MM.1S (cell line): ENCODE results near the gene SYVN1.

Experiments
- DNase-seq: peaks from one replicate; pipeline ENCODE4 v3.0.0-alpha.2; 2015
- H2AFZ ChIP-seq: fragments of 300-600 bp; sonication (generic); 2 replicates; pipeline ENCODE4 v1.6.0; 2016; ENCODE audit warnings: antibody characterized with exemption, low read length
- H3F3A ChIP-seq: fragments of 300-600 bp; sonication (generic); 2 replicates; pipeline ENCODE4 v1.6.1; 2016; ENCODE audit warnings: mild to moderate bottlenecking, antibody characterized with exemption, low read length, moderate library complexity, mixed read lengths; ENCODE audit not compliant: insufficient read depth
- H3K27ac ChIP-seq: fragments of 300-600 bp; sonication (generic); 2 replicates; pipeline ENCODE4 v1.5.1; 2016; ENCODE audit warnings: mild to moderate bottlenecking, low read length
- H3K27me3 ChIP-seq: fragments of 300-600 bp; sonication (generic); replicated peaks from 2 replicates; pipeline ENCODE4 v1.6.0; 2016; ENCODE audit warnings: low read length; ENCODE audit not compliant: insufficient read depth
- H3K36me3 ChIP-seq: fragments of 300-600 bp; sonication (generic); replicated peaks from 2 replicates; pipeline ENCODE4 v1.6.1; 2016; ENCODE audit warnings: mild to moderate bottlenecking, low read length, mixed read lengths; ENCODE audit not compliant: insufficient read depth
- H3K4me1 ChIP-seq: fragments of 300-600 bp; sonication (generic); 2 replicates; pipeline ENCODE4 v1.6.1; 2016; ENCODE audit warnings: low read length, mixed read lengths
- H3K4me2 ChIP-seq: fragments of 300-600 bp; sonication (generic); 2 replicates; pipeline ENCODE4 v1.6.0; 2016; ENCODE audit warnings: low read depth, low read length
- H3K4me3 ChIP-seq: fragments of 300-600 bp; sonication (generic); 2 replicates; pipeline ENCODE4 v1.5.1; 2016; ENCODE audit warnings: low read length, mixed read lengths
- H3K79me2 ChIP-seq: fragments of 300-600 bp; sonication (generic); 2 replicates; pipeline ENCODE4 v1.6.1; 2016; ENCODE audit warnings: mixed run types, low read length, mixed read lengths
- H3K9ac ChIP-seq: fragments of 300-600 bp; sonication (generic); 2 replicates; pipeline ENCODE4 v1.6.1; 2016; ENCODE audit warnings: low read length, mixed read lengths
- H3K9me2 ChIP-seq: fragments of 300-600 bp; sonication (generic); replicated peaks from 2 replicates; pipeline ENCODE4 v1.6.1; 2016; ENCODE audit warnings: mild to moderate bottlenecking, low read length, mixed read lengths; ENCODE audit not compliant: insufficient read depth
- H3K9me3 ChIP-seq: fragments of 300-600 bp; sonication (generic); replicated peaks from 2 replicates; pipeline ENCODE4 v1.6.1; 2016; ENCODE audit warnings: mild to moderate bottlenecking, low read length, mixed read lengths; ENCODE audit not compliant: insufficient read depth
- H4K20me1 ChIP-seq: fragments of 300-600 bp; sonication (generic); 2 replicates; pipeline ENCODE4 v1.6.1; 2016; ENCODE audit warnings: mild to moderate bottlenecking, low read length, moderate library complexity, mixed read lengths; ENCODE audit not compliant: insufficient read depth
- EZH2 ChIP-seq: fragments of 300-600 bp; sonication (generic); optimal IDR thresholded peaks from 2 replicates; pipeline ENCODE3; 2017; ENCODE audit warnings: low read depth, mild to moderate bottlenecking, antibody characterized with exemption, low read length, mixed read lengths
- EZH2phosphoT487 ChIP-seq: fragments of 300-600 bp; sonication (generic); IDR thresholded peaks from 2 replicates; pipeline ENCODE4 v1.6.1; 2018; ENCODE audit warnings: antibody characterized with exemption, low read length
- TF ChIP-seq, protein P1 (sequence below): fragments of 300-600 bp; sonication (generic); IDR thresholded peaks from 2 replicates; pipeline ENCODE4 v1.5.1; 2016; ENCODE audit warnings: antibody characterized with exemption, low read length, mixed read lengths

SYVN1 gene

DNA sequence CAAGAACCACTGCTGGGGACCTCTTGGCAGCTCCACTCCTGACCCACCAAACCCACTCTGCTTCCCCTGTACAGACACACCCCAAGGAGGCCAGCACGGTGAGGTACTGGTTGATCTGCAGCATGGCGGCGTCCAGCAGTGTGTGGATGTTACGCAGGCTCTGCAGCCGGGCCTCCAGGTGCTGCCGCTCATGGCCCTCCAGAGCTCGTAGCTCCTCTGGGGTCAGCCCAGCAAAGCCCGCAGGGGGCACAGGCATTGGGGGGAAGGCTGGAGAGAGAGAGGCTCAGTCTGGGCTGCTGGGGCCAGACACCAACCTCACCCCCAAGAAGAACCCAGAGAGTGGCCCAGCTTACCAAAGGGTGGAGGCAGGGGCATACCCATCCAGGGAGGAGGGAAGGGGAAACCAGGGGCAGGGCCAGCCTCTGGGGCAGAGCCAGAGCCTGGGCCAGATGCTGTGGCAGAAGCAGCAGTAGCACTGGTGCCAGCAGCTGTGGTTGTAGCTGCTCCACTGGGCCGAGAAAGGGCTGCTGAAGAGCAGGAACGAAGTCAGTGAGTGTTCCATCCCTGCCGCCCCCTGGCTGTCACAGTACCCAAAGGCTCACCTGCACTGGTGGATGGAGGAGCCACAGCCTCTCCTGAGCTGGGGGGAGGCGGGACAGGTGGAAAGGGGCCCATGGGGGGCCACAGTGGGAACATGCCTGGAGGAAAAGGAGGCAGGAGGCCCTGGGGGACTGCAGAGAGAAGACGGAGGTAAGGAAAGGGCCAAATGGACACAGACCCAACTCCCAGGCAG lies 4.5 kb downstream of the SYVN1 start:
- Histone ChIP-seq H3K9me3 (no peaks in the 10 kb centered on the region), H3K27ac (no peak overlapping the region), H3K4me2 (no peak overlapping the region), H3K4me3 (no peak overlapping the region), H3K27me3 (no peaks in the 10 kb centered on the region), H3K79me2 (peaks cover 74% of the 10 kb centered on the region), H4K20me1 (no peaks in the 10 kb centered on the region), H3K4me1 (peaks cover 15% of the 10 kb centered on the region), H3F3A (peaks cover 69% of the 10 kb centered on the region), H3K9ac (no peak overlapping the region), H2AFZ (no peak overlapping the region), H3K9me2 (no peaks in the 10 kb centered on the region), H3K36me3 (peaks cover 19% of the 10 kb centered on the region)
- no peak for DNase-seq
- TF ChIP-seq EZH2 (no peak), EZH2phosphoT487 (no peak)
- TF ChIP-seq, protein P1, sequence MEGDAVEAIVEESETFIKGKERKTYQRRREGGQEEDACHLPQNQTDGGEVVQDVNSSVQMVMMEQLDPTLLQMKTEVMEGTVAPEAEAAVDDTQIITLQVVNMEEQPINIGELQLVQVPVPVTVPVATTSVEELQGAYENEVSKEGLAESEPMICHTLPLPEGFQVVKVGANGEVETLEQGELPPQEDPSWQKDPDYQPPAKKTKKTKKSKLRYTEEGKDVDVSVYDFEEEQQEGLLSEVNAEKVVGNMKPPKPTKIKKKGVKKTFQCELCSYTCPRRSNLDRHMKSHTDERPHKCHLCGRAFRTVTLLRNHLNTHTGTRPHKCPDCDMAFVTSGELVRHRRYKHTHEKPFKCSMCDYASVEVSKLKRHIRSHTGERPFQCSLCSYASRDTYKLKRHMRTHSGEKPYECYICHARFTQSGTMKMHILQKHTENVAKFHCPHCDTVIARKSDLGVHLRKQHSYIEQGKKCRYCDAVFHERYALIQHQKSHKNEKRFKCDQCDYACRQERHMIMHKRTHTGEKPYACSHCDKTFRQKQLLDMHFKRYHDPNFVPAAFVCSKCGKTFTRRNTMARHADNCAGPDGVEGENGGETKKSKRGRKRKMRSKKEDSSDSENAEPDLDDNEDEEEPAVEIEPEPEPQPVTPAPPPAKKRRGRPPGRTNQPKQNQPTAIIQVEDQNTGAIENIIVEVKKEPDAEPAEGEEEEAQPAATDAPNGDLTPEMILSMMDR: no peak

DNA sequence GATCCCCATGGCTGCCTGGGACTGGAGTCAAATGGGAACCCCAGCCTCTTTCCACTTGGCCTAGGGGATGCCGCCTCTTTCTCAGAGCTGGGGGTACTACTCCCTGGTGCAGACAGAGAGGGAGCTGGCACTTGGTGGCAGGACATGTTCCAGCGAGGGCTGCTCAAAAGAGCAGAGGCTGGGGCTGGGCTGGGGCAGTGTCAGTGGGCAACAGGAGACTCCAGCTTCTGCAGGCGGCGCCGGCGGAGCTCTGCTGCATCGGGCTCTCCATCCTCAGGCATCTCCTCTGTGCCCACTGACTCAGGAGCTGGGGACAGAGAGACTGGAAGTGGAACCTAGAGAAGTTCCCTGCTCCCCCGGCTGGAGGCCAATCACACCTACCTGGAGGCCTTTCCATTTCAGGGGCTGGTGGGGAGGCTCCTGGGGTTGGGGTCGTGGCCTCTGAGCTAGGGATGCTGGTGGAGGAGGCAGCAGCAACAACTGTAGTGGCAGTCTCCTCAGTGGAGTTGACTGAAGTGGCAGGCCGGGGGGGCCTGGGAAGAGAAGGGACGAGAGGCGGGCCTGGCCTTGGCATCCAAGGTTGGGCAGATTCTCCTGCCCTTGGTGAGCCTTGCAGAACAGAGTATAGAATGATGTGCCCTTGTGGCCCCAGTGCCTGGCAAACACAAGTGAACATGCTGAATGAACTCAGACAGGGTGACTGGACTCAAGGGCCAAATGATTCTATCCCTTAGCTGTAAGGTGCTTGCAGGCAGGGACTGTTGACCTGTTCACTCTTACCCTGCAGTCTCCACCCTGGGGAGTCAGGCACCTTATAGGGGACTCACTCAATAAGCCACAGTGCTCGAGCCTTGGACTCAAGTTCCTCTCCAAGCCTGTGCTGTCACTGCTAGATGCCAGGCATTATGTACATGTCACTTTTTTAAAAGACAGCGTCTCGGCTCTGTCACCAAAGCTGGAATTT lies 5.9 kb downstream of the SYVN1 start:
- DNase-seq: no peak
- Histone ChIP-seq H3K9me3 (no peaks in the 10 kb centered on the region), H3K36me3 (peaks cover 19% of the 10 kb centered on the region), H4K20me1 (no peaks in the 10 kb centered on the region), H3K9me2 (no peaks in the 10 kb centered on the region), H3K4me2 (no peak overlapping the region), H3K9ac (no peak overlapping the region), H2AFZ (no peak overlapping the region), H3K79me2 (peaks cover 77% of the 10 kb centered on the region), H3K4me3 (no peak overlapping the region), H3K27me3 (no peaks in the 10 kb centered on the region), H3K4me1 (peaks cover 15% of the 10 kb centered on the region), H3K27ac (no peak overlapping the region), H3F3A (peaks cover 62% of the 10 kb centered on the region)
- TF ChIP-seq EZH2phosphoT487 (no peak), EZH2 (no peak)
- TF ChIP-seq, protein P1: no peak

DNA sequence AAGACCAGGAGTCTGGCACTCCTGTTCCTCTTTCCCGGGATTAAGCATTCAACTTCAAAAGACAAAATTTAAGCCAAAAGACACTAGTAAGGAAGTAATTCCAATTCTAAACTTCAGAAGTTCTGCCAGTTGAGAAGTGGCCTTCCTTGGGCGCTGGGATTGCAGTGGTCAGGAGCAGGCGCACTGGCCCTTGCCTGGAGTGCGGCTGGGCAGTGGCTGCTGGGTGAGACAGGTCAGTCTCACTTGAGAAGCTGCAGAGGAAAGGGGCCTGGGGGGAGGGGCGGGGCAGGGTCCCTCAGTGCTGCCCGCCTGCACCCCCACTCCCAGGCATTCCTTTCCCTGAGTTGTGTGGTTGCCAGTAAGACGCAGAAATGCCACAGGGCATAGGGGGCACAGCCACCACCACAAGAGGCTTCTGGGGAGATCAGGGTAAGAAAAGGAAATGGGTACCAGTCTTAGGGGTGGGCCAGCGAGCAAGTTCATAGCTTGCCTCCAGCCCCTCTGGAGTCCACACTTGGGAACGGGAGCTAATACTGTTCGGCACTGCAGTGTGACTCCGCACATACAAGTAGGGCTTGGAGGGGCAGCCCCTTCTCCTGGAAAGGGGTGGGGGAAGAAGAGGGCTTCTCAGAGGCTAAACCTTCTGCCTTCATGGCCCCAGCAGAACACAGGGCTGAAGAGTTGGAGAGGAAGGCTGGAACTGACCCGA lies 6.7 kb downstream of the SYVN1 start:
- Histone ChIP-seq H4K20me1 (no peaks in the 10 kb centered on the region), H3K4me3 (no peak overlapping the region), H3K9me2 (no peaks in the 10 kb centered on the region), H3K27me3 (no peaks in the 10 kb centered on the region), H3K36me3 (peaks cover 19% of the 10 kb centered on the region), H3K4me2 (no peak overlapping the region), H3K27ac (no peak overlapping the region), H3F3A (peaks cover 54% of the 10 kb centered on the region), H3K9me3 (no peaks in the 10 kb centered on the region), H3K9ac (no peak overlapping the region), H3K79me2 (peaks cover 77% of the 10 kb centered on the region), H3K4me1 (peaks cover 19% of the 10 kb centered on the region), H2AFZ (no peak overlapping the region)
- TF ChIP-seq EZH2 (no peak), EZH2phosphoT487 (no peak)
- TF ChIP-seq, protein P1: no peak
- DNase-seq: no peak
